ENCODE measurements around the gene PRKAR2B.

DNA sequence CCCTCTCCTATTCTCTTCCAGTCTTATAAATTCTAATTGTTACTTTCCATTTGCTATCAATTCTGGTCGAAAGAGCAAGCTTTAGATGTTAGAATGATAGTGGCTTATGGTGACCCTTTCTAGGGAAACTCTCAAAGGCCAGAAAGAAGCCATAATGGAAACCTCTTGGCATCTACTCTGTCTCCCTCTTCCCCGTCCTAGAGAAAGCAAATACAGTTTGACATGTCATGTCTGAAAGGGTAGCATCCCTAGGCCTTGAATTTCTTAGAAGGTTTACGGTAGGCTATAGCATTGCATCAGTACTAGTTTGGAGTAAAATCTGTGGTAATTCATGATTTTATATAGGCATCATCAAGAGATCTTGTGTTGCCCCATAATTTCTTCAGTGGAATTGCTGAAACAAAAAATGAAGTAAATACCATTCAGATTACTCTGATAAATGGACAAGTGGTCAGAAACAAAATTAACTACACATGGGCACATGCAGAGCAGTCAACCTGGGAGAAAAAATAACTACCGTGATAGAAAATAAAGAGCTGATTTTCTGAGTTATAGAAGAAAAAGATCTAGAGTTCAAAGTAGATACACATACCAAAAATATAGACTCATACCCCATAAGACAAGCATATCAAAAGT, 4.4 kb downstream of the PRKAR2B start:
- no peak for TF ChIP-seq POLR2AphosphoS5 (IDR thresholded peaks at IDR 0.05; ENCODE audit: low read depth, low read length)
- TF ChIP-seq POLR2A (IDR thresholded peaks at IDR 0.05; ENCODE audit: low read depth, low read length) = no peak

All from GM12891 (cell line).